GM23338 (cell line): ENCODE results near the gene GPC5. TPM values are rescaled to one million over a fixed set of nuclear protein-coding genes. Genes with fewer than 3 reads are reported as not detected.

ENCODE experiments used
- ATAC-seq: fragments of 200-7000 bp; cut with Tn5 transposase; 3 replicates; pipeline ENCODE4 v1.9.1; 2020
- DNase-seq: peaks from one replicate; pipeline ENCODE4 v3.0.0-alpha.2; 2015; ENCODE audit warnings: low spot score
- H2AFZ ChIP-seq: fragments of 200-600 bp; sonication (generic); 2 replicates; pipeline ENCODE4 v1.8.0; 2016; ENCODE audit warnings: antibody characterized with exemption, mild to moderate bottlenecking, moderate library complexity
- H3F3A ChIP-seq: fragments of 200-600 bp; sonication (generic); replicated peaks from 2 replicates; pipeline ENCODE4 v1.8.0; 2017; ENCODE audit warnings: antibody characterized with exemption, mixed run types, low read depth
- H3K27ac ChIP-seq: fragments of 200-600 bp; sonication (generic); 2 replicates; pipeline ENCODE4 v1.6.1; 2016; ENCODE audit warnings: low read depth
- H3K27me3 ChIP-seq: fragments of 200-600 bp; sonication (generic); 2 replicates; pipeline ENCODE4 v1.8.0; 2016; ENCODE audit warnings: mild to moderate bottlenecking, mixed run types, moderate library complexity; ENCODE audit not compliant: insufficient read depth
- H3K36me3 ChIP-seq: fragments of 200-600 bp; sonication (generic); 2 replicates; pipeline ENCODE4 v1.8.0; 2016; ENCODE audit warnings: mild to moderate bottlenecking; ENCODE audit not compliant: insufficient read depth
- H3K4me1 ChIP-seq: fragments of 200-600 bp; sonication (generic); 2 replicates; pipeline ENCODE4 v1.8.0; 2016; ENCODE audit warnings: mild to moderate bottlenecking, moderate library complexity; ENCODE audit not compliant: insufficient read depth
- H3K4me2 ChIP-seq: fragments of 200-600 bp; sonication (generic); 2 replicates; pipeline ENCODE4 v1.7.1; 2017; ENCODE audit warnings: mixed run types
- H3K4me3 ChIP-seq: fragments of 200-600 bp; sonication (generic); 2 replicates; pipeline ENCODE4 v1.6.1; 2016; ENCODE audit warnings: mixed run types
- H3K79me2 ChIP-seq: fragments of 200-600 bp; sonication (generic); replicated peaks from 2 replicates; pipeline ENCODE4 v1.8.0; 2017; ENCODE audit warnings: mild to moderate bottlenecking; ENCODE audit not compliant: insufficient read depth
- H3K9me2 ChIP-seq: fragments of 200-600 bp; sonication (generic); 2 replicates; pipeline ENCODE4 v1.8.0; 2017; ENCODE audit not compliant: insufficient read depth
- H4K20me1 ChIP-seq: fragments of 200-600 bp; sonication (generic); replicated peaks from 2 replicates; pipeline ENCODE4 v1.8.0; 2017; ENCODE audit warnings: mild to moderate bottlenecking; ENCODE audit not compliant: insufficient read depth
- H3K27ac Mint-ChIP-seq: 2 replicates; pipeline ENCODE4 v1.8.0; 2020; ENCODE audit warnings: inconsistent platforms, mild to moderate bottlenecking, moderate library complexity, mixed read lengths
- H3K27me3 Mint-ChIP-seq: 3 replicates; pipeline ENCODE4 v1.8.0; 2022; ENCODE audit warnings: low read depth, mild to moderate bottlenecking, moderate library complexity, mixed read lengths, inconsistent platforms; ENCODE audit not compliant: insufficient read depth, poor library complexity
- H3K36me3 Mint-ChIP-seq: 3 replicates; pipeline ENCODE4 v1.8.0; 2021; ENCODE audit warnings: low read depth, mild to moderate bottlenecking, inconsistent platforms, moderate library complexity, mixed read lengths
- H3K4me1 Mint-ChIP-seq: 3 replicates; pipeline ENCODE4 v1.8.0; 2020; ENCODE audit warnings: mild to moderate bottlenecking, inconsistent platforms, mixed read lengths
- H3K4me3 Mint-ChIP-seq: 3 replicates; pipeline ENCODE4 v1.8.0; 2021; ENCODE audit warnings: moderate library complexity, mild to moderate bottlenecking, inconsistent platforms, mixed read lengths
- H3K9me3 Mint-ChIP-seq: 3 replicates; pipeline ENCODE4 v1.8.0; 2020; ENCODE audit warnings: moderate library complexity, mild to moderate bottlenecking, inconsistent platforms, mixed read lengths
- CREB1 ChIP-seq: fragments of 250-450 bp; sonication (Bioruptor Pico); IDR thresholded peaks from 2 replicates; pipeline ENCODE4 v1.5.0; 2020; ENCODE audit warnings: low read depth, mild to moderate bottlenecking, moderate library complexity
- CTCF ChIP-seq, 2 experiments: fragments of 200-600 bp in 1 of 2; sonication (generic) in 1 of 2; conservative IDR thresholded peaks; 2 replicates each; pipeline versions ENCODE4 v1.5.1 to v1.6.1; 2016 to 2017; ENCODE audit warnings: antibody characterized with exemption in 2 of 2, low read depth in 2 of 2, mild to moderate bottlenecking in 2 of 2, moderate library complexity in 1 of 2
- ETS1 ChIP-seq: IDR thresholded peaks from 2 replicates; pipeline ENCODE4 v1.6.1; 2016; ENCODE audit warnings: antibody characterized with exemption
- EZH2 ChIP-seq: fragments of 200-600 bp; sonication (generic); IDR thresholded peaks from one replicate; pipeline ENCODE4 v1.8.0; 2017; ENCODE audit warnings: antibody characterized with exemption, mild to moderate bottlenecking, low read depth; ENCODE audit not compliant: unreplicated experiment
- EZH2phosphoT487 ChIP-seq: fragments of 200-600 bp; sonication (generic); IDR thresholded peaks from one replicate; pipeline ENCODE4 v1.8.1; 2018; ENCODE audit warnings: antibody characterized with exemption; ENCODE audit not compliant: unreplicated experiment
- JUNB ChIP-seq: IDR thresholded peaks from one replicate; pipeline ENCODE4 v1.6.1; 2016; ENCODE audit warnings: antibody characterized with exemption; ENCODE audit not compliant: unreplicated experiment
- NANOG ChIP-seq: IDR thresholded peaks from 2 replicates; pipeline ENCODE4 v1.6.1; 2016; ENCODE audit warnings: antibody characterized with exemption, borderline replicate concordance
- POLR2AphosphoS5 ChIP-seq: IDR thresholded peaks from 2 replicates; pipeline ENCODE4 v1.6.1; 2016; ENCODE audit warnings: antibody characterized with exemption, low read depth
- REST ChIP-seq: IDR thresholded peaks from one replicate; pipeline ENCODE4 v1.6.1; 2018; ENCODE audit warnings: antibody characterized with exemption; ENCODE audit not compliant: unreplicated experiment
- STAT1 ChIP-seq: IDR thresholded peaks from one replicate; pipeline ENCODE4 v1.6.1; 2016; ENCODE audit warnings: antibody characterized with exemption; ENCODE audit not compliant: unreplicated experiment
- ZNF114 ChIP-seq: fragments of 250-450 bp; sonication (Bioruptor Pico); IDR thresholded peaks from 2 replicates; pipeline ENCODE4 v1.5.0; 2020; ENCODE audit warnings: mild to moderate bottlenecking, moderate library complexity
- ZNF331 ChIP-seq: fragments of 250-450 bp; sonication (Bioruptor Pico); IDR thresholded peaks from 2 replicates; pipeline ENCODE4 v1.5.0; 2020; ENCODE audit warnings: low read depth, mild to moderate bottlenecking, moderate library complexity
- polyA plus RNA-seq: library from polyadenylated mRNA; unstranded; fragments of >200 nt; fragmentation: Nextera tagmentation; extraction: Ambion mirVana; gene quantifications from 2 replicates; pipeline ENCODE4 v1.2.1, GENCODE V29; 2016
- total RNA-seq: library from RNA; depleted of rRNA; stranded (reverse); fragments of >200 nt; shearing (Covaris generic); gene quantifications from 2 replicates; pipeline ENCODE4 v1.2.3, GENCODE V29; 2014
- TF ChIP-seq, protein P1 (sequence below): fragments of 250-450 bp; sonication (Bioruptor Pico); IDR thresholded peaks from 2 replicates; pipeline ENCODE4 v1.5.0; 2020; ENCODE audit warnings: mild to moderate bottlenecking, moderate library complexity

The GPC5 gene
- total and polyA plus RNA-seq, 2 experiments from 2014 or later: 0.95 to 1.1 TPM

DNA sequence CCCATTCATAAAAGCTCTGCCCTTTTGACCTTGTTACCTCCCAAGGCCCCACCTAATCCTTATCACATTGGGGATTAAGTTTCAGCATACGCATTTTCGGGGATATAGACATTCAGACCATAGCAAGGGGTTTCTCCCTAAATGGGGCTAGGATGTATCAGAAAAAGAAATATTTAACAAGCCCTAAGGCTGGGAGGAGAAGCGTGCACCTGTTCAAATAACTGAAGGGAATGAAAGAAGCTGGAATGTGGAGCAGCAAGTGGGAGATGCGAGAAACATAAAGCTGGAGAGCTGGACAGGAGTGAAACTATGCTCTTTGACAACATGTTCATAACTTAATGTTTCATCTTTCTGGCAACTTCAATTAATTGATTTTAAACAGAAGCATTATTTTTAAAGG lies 1016.4 kb downstream of the GPC5 start:
- no peak overlapping the region for H3K27ac Mint-ChIP-seq
- no peaks in the 10 kb centered on the region for H3K4me1 ChIP-seq
- no peaks in the 10 kb centered on the region for H3K36me3 Mint-ChIP-seq
- DNase-seq (no peak), ATAC-seq (no peak)
- no peaks in the 10 kb centered on the region for H3K27me3 ChIP-seq
- no peak overlapping the region for H3K4me3 ChIP-seq
- no peak overlapping the region for H2AFZ ChIP-seq
- H3K36me3 ChIP-seq: no peaks in the 10 kb centered on the region
- no peak for TF ChIP-seq ETS1
- TF ChIP-seq POLR2AphosphoS5: no peak
- no peak for TF ChIP-seq CTCF (conservative IDR thresholded peaks at IDR 0.05; ENCODE audit: low read depth in 2 of 2)
- no peak for TF ChIP-seq NANOG
- TF ChIP-seq JUNB: no peak
- no peak for TF ChIP-seq ZNF114 (CRISPR knock-in tag)
- no peak for TF ChIP-seq EZH2phosphoT487
- TF ChIP-seq STAT1: no peak
- no peak for TF ChIP-seq EZH2
- TF ChIP-seq ZNF331 (CRISPR knock-in tag): no peak
- no peak for TF ChIP-seq REST
- TF ChIP-seq CREB1: no peak
- TF ChIP-seq, protein P1, sequence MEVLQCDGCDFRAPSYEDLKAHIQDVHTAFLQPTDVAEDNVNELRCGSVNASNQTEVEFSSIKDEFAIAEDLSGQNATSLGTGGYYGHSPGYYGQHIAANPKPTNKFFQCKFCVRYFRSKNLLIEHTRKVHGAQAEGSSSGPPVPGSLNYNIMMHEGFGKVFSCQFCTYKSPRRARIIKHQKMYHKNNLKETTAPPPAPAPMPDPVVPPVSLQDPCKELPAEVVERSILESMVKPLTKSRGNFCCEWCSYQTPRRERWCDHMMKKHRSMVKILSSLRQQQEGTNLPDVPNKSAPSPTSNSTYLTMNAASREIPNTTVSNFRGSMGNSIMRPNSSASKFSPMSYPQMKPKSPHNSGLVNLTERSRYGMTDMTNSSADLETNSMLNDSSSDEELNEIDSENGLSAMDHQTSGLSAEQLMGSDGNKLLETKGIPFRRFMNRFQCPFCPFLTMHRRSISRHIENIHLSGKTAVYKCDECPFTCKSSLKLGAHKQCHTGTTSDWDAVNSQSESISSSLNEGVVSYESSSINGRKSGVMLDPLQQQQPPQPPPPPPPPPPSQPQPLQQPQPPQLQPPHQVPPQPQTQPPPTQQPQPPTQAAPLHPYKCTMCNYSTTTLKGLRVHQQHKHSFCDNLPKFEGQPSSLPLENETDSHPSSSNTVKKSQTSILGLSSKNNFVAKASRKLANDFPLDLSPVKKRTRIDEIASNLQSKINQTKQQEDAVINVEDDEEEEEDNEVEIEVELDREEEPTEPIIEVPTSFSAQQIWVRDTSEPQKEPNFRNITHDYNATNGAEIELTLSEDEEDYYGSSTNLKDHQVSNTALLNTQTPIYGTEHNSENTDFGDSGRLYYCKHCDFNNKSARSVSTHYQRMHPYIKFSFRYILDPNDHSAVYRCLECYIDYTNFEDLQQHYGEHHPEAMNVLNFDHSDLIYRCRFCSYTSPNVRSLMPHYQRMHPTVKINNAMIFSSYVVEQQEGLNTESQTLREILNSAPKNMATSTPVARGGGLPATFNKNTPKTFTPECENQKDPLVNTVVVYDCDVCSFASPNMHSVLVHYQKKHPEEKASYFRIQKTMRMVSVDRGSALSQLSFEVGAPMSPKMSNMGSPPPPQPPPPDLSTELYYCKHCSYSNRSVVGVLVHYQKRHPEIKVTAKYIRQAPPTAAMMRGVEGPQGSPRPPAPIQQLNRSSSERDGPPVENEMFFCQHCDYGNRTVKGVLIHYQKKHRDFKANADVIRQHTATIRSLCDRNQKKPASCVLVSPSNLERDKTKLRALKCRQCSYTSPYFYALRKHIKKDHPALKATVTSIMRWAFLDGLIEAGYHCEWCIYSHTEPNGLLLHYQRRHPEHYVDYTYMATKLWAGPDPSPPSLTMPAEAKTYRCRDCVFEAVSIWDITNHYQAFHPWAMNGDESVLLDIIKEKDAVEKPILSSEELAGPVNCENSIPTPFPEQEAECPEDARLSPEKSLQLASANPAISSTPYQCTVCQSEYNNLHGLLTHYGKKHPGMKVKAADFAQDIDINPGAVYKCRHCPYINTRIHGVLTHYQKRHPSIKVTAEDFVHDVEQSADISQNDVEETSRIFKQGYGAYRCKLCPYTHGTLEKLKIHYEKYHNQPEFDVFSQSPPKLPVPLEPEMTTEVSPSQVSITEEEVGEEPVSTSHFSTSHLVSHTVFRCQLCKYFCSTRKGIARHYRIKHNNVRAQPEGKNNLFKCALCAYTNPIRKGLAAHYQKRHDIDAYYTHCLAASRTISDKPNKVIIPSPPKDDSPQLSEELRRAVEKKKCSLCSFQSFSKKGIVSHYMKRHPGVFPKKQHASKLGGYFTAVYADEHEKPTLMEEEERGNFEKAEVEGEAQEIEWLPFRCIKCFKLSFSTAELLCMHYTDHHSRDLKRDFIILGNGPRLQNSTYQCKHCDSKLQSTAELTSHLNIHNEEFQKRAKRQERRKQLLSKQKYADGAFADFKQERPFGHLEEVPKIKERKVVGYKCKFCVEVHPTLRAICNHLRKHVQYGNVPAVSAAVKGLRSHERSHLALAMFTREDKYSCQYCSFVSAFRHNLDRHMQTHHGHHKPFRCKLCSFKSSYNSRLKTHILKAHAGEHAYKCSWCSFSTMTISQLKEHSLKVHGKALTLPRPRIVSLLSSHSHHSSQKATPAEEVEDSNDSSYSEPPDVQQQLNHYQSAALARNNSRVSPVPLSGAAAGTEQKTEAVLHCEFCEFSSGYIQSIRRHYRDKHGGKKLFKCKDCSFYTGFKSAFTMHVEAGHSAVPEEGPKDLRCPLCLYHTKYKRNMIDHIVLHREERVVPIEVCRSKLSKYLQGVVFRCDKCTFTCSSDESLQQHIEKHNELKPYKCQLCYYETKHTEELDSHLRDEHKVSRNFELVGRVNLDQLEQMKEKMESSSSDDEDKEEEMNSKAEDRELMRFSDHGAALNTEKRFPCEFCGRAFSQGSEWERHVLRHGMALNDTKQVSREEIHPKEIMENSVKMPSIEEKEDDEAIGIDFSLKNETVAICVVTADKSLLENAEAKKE (CRISPR knock-in tag): no peak
- H4K20me1 ChIP-seq: no peaks in the 10 kb centered on the region
- no peaks in the 10 kb centered on the region for H3K79me2 ChIP-seq
- H3F3A ChIP-seq: no peaks in the 10 kb centered on the region
- no peaks in the 10 kb centered on the region for H3K9me3 Mint-ChIP-seq
- no peak overlapping the region for H3K27ac ChIP-seq
- no peak overlapping the region for H3K4me2 ChIP-seq
- no peaks in the 10 kb centered on the region for H3K27me3 Mint-ChIP-seq
- H3K4me1 Mint-ChIP-seq: peaks cover 3% of the 10 kb centered on the region; the same call in 2 of the 3 replicates
- H3K9me2 ChIP-seq: no peaks in the 10 kb centered on the region
- no peak overlapping the region for H3K4me3 Mint-ChIP-seq
